ENCODE results near the gene TFAP2A. TPM values are rescaled to one million over a fixed set of nuclear protein-coding genes. Genes with fewer than 3 reads are reported as not detected.

Gene TFAP2A
- total RNA-seq, 1 donor from 2014 or later: 0.29 TPM

GRCh38 chr6:10401004-10401536 lies 13.8 kb downstream of the TFAP2A start:
- no peak for DNase-seq (ENCODE audit: extremely low read depth, low read depth, low spot score)

DNA sequence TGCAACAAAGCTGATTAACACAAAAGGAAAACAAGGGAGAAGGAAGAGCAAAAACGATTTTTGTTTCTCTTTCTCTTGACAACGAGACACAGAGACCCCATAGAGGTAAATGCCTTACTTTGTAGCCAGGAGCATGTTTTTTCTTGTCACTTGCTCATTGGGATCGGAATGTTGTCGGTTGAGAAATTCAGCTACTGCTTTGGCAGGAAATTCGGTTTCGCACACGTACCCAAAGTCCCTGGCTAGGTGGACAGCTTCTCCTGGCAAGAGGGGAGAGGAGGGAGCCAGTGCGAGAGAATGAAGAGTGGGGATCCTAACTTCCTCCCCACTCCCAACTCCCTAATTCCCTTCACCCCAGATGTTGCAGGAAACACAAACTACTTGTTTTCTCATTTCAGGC lies 14.5 kb downstream of the TFAP2A start:
- no peak for DNase-seq (ENCODE audit: extremely low read depth, low read depth, low spot score)

DNA sequence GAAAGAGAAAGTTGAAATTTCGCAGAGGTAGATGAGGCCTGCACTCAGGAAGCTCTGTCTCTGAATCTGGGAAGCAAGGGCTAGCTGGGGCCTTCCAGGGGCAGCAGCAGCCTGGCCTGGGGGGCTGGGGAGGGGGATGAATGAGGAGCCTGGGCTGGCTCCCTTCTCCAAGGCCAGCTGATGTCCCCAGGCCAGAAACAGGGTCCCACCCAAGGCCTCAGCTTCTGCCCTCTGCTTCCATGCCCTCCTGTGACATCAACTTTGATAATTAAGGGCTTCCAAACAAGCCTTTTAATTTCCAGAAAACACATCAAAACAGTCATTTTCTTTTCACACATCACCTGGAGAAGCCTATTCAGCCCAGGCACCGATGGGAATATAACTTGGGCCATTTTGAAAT lies 15.4 kb downstream of the TFAP2A start:
- no peak for DNase-seq (ENCODE audit: extremely low read depth, low read depth, low spot score)

GRCh38 chr6:10398446-10399218 lies 16.2 kb downstream of the TFAP2A start:
- DNase-seq (ENCODE audit: extremely low read depth, low read depth, low spot score): no peak

DNA sequence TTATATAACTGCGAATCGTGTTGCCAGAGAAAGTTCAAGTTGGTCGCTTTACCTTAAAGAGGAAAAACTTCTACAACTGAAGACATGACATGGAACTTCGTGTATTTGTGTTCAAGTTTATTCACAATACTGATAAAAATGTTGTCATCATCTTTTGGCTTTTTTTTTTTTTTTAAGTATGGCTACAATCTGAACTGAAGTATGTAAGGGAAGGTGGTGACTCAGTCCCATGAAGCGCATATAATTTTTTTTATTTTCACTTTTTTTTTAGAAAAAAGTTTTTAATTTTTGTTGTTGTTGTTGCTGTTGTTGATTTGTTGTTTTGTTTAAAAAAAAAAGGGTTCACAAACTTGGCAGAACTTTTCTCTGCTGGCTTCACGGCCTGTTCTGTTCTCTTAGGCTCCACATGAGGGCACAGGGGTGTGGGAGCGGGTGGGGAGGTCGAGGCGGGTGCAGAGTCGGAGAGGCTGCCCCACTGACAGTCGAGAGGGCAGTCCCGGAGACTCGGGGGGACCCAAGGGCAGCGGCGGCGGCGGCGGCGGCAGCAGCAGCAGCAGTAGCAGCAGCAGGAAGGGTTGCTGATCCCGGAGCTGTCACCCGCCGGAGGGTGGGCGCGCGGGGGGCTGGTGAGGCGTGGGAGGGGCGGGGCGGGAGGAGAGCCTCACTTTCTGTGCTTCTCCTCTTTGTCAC lies 17.0 kb downstream of the TFAP2A start:
- no peak for DNase-seq (ENCODE audit: extremely low read depth, low read depth, low spot score)

DNA sequence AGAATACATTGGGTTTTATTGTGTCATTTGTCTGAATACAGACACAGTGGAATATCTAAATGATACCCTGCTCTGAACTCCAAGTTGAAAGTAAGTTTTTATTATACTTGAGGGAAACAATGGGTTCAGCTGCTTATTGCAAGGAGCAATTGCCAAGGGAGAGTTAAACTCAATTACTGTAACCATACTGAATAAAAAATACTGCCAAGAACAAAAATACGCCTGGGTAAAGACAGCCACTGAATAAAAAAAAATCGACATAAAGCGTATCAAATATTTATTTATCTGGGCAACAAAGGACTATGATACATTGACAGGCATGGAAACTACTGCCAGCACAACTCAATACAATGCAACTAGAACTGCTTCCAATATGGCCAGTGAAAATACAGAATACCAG lies 18.1 kb downstream of the TFAP2A start:
- no peak for DNase-seq (ENCODE audit: extremely low read depth, low read depth, low spot score)

DNA sequence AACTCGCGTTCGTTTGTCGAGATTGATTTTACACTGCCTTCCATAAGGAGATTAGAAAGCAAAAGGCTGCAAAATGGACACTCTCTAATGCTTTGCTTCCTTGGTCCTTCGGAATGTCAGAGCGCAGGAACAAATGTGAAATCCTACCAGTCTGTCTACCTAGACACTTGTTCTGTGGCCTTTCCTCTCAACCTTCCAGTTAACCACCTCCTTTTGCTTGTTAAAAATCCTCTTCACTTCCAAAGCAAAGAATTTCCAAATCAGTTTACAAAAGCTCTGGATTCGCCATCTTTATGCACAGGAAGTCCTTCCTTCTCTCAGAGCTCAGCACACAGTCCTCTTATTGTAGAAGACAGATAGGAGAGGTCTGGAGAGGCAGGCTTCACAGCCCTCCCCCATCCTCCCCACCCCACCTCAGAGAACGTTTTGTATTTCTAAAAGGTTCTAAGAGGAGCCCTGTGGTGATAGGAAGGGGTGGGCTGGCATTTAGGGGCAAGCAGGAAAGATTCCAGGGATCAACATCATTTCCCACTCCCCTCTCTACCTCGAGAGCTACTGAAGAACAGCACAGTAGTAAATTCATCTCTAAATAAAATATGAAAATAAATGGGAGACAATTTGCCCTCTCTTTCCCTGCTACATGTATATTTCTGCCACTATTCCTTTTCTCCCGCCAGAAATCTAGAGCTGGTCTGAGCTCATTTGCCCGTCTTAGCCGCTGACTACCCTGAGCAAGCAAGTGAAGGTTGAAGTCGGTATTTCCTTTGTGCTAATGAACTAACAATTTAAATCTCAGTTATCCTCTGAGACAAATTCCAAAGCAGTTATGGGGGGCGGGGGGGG lies 18.9 kb downstream of the TFAP2A start:
- no peak for DNase-seq (ENCODE audit: extremely low read depth, low read depth, low spot score)

GRCh38 chr6:10395171-10395703 lies 19.6 kb downstream of the TFAP2A start:
- no peak for DNase-seq (ENCODE audit: extremely low read depth, low read depth, low spot score)

- DNase-seq (ENCODE audit: extremely low read depth, low read depth, low spot score): no peak
These were observed 21.2 kb downstream of the TFAP2A start for GRCh38 chr6:10393544-10394225.

- DNase-seq (ENCODE audit: extremely low read depth, low read depth, low spot score): no peak
These were observed 23.1 kb downstream of the TFAP2A start for GRCh38 chr6:10391799-10392198.

DNA sequence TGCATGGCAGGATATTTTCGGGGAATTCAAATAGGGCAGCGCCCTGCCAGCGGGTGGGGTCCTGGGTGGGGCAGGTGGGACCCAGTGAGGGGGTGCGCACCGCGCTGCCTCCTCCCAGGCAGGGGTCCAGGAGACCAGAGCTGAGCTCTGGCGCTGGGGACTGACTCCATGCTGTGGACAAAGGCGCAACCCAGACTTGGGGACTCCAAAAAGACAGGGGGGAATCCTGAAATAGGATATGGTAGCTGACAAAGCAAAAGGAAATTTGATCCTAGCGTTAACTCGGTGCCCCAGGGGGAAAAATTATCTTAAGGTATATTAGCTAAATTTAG lies 23.6 kb downstream of the TFAP2A start:
- no peak for DNase-seq (ENCODE audit: extremely low read depth, low read depth, low spot score)

DNA sequence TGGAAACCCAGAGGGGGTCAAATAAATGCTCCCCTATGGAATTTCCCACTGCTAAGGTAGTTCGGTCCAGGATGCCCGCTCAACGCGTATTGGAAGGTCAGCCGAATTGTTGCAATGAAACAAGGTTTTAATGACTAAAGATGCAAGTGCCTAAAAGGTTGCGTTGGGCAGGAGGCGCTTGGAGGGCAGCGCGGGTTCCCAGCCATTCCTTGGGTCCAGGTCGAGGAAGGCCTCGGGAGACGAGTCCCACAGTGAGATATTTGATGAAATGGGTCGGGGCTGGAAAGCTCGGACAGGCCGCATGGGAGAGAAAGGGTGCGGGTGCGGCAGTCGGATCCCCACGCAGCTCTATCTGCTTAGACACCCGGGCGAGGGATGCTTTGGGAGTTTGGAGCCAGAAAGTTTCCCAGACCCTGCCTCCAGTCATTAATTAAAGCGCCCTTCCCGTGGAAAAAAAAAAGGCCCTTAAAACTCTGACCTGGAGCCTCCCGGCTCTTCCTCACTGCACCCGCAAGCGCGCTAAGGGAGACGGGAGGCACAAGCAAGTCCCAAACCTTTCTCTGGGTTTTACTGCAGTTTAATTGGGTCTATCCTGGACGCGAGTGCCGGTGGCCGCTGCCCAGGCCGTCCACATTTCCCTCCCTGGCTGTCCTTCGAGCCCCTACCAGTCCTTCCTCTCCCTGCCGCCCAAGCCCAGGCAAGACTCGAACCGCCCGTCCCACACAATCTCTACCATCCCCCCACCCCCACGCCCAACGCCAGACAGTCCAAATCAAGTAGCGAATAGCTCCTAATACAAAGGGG lies 24.2 kb downstream of the TFAP2A start:
- no peak for DNase-seq (ENCODE audit: extremely low read depth, low read depth, low spot score)

GRCh38 chr6:10389739-10390494 lies 25.0 kb downstream of the TFAP2A start:
- no peak for DNase-seq (ENCODE audit: extremely low read depth, low read depth, low spot score)

- DNase-seq (ENCODE audit: extremely low read depth, low read depth, low spot score): no peak
These were observed 27.9 kb downstream of the TFAP2A start for GRCh38 chr6:10386756-10387654.

DNA sequence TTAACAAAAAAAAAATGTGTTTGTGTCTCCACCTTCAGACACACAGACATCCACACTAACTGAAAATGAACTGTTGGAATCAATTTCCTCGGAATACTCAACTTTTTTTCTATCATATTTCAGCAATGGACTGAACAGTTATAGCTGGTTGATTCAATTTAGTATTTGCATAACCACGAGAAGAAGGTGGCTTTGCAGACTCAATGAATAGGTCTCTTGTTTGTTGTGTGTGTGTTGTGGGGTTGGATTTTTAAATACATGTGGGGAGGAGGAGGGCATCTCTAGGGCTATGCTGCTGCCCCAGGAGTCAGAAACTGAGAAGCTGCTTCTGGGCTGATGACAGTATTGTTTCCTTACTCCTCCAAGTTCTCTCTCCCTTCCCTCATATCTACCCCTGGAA lies 28.7 kb downstream of the TFAP2A start:
- DNase-seq (ENCODE audit: extremely low read depth, low read depth, low spot score): no peak

DNA sequence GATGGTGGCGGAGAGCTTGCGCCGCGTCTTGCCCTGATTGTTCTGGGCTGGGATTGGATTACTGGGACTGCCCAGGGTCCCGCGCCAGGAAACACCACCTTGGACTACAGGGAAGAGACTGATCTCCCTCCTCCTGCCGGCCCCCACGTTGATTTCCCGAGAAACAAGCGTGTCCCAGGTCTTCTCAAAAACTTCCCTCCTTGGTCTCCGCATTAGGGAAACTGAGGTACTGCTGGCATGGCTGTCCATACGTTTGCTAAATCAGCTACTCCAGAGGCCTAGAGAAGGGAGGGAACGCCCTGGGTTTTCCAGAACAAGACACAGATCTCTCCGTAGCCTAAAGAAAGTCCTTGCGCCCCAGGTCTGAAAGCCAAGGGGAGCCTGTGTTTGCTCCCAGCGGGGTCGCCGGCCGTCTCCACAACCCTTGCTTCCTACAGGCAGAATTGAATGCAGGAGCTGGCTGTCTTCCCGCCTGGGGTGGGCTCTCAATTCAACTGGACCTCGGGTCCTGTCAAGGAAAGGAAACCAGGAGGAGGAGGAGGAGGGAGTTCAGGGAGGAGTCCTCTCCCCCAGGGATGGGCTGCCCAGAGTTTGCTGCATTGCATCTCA lies 29.2 kb downstream of the TFAP2A start:
- DNase-seq (ENCODE audit: extremely low read depth, low read depth, low spot score): no peak
